ENCODE results near the gene SMOC2.
"Not testable (repeated sequence)": the region's sequence is repeated elsewhere in the genome, so short reads cannot be mapped to it uniquely, and the experiment has no call there.

SMOC2 gene

DNA sequence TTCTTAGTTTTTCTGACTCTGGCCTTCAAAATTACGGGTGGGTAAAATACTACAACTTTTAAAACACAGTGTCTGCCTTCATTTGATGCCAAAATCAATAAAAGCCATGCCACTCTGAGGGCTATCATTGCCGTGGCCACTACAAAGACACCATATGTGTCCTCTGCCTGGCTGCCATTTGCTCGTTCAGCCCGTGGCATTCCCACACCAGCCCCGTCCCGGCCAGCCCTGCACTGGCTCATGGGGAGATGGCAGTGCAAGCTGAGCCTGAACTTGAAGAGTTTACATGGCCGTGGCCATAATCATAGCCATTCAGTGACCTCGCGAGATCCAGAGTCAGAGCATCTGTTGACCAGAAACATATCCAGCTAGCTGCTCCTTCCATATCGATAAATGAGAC lies 79.2 kb downstream of the SMOC2 start:
- no peak for DNase-seq

DNA sequence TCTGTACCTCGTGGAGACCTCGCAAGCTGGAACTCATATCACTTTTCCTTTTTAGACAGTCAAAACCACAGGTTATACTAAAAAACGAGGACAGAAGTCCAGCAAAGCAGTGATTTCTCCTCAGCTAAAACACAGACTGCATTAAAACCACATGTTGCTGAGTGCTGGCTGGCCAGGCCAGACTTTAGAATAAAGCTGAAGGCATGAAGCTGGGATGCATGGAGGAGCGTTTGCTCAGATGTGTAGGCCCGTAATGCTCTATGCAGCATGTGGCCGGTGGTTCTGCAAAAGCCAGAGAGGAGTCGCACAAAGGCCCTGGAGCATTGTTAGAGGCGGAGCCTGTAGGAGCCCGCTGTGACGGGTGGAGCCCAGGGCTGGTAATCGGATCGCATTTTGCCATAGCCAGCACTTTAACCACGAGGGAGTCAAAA lies 83.6 kb downstream of the SMOC2 start:
- DNase-seq = no peak

DNA sequence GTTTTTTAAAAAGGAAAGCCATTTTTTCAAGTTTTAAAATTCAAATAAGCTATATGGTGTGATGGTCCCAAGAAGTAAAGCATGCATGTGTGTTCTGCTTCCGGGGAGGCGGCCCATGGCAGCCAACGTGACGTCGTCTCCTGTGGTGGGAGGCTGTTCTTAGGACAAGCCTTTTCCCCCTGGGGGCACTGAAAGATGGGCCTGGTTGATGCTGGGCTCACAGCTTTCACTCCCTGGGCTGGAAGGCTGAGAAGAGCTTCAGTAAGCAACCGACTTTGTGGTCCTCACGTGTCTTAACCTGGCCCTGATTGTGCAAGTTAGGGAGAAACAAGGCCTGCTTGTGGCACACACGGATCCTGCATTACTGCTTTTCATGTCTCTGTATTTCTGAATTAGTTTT lies 84.1 kb downstream of the SMOC2 start:
- DNase-seq = no peak

DNA sequence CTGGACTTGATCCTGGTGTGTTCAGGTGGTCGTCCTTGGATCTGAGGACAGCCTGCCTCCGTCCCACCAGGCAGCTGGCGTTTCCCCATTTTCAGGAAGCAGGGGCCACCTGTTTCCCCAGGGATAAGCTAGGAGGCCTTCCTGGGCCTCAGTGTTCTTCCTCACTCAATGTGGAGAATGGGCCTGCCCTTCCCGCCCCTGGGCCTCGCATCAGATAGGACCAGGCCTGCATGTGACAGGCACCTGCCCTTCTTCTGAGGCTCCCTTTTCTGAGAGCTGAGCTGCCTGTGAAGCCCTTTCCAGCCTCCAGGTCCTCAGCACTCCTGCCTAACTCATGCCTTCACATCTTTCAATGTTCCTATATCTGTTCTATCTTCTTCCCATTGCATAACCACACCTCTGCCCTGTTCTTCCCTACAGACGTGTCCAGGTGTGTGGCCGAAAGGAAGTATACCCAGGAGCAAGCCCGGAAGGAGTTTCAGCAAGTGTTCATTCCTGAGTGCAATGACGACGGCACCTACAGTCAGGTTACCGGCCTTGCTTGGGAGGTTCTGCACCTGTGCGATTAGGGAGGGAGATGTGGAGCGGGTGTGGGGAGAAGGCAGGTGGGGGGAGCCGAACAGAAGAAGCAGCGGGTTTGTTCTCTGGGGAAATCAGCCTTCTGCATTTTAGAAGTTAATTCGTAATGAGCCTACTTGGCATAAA lies 85.1 kb downstream of the SMOC2 start:
- no peak for DNase-seq

DNA sequence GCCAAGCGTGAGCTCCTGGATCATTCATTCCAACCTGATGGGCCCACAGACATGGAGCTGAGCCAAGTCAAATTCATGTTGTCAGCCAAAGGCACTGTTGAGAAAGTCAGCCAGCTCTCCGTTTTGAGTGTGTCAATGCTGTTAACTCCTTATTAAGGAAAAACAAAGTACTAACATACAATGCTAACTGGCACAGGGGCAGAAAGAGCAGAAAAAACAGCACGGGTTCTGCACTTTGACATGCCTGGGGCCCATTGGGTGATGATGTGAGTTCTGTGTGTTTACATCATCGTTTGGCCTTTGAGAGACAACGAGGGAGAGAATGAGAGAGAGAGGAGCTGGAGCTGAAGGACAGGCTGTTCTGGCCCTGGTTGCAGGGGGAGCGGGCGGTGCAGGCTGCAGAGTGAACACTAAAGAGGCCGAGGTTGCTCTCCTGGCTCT lies 85.9 kb downstream of the SMOC2 start:
- no peak for DNase-seq

DNA sequence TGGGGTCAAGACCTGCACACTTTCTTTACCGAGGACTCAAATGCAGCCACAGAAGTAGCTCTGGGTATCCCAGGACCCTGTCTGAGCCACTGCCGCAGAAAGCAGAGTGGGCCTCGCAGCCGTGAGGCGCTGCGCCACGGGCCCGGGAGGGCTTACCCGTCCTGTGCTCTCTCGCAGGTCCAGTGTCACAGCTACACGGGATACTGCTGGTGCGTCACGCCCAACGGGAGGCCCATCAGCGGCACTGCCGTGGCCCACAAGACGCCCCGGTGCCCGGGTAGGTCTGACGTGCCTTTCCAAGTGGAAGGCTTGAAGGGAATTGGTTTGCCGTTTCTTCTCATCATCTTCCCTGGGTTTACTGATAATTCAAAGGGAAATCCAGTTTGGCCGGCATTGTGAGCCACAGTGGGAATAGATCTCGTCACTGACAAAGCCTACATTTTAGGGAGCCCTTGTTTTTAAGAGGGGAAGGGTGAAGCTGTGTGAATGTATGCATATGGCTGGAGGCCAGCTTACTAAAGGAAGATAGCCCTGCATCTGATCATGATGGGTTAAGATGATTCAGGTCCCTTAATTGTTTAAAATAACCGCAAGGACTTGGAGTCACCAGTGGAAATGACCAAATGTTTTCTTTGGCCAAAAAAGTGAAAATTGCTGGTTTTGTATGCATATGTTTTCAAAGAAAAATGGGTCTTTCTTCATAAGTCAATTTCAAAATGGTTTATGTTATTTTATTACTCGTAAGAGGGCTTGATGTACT lies 86.6 kb downstream of the SMOC2 start:
- DNase-seq = no peak

DNA sequence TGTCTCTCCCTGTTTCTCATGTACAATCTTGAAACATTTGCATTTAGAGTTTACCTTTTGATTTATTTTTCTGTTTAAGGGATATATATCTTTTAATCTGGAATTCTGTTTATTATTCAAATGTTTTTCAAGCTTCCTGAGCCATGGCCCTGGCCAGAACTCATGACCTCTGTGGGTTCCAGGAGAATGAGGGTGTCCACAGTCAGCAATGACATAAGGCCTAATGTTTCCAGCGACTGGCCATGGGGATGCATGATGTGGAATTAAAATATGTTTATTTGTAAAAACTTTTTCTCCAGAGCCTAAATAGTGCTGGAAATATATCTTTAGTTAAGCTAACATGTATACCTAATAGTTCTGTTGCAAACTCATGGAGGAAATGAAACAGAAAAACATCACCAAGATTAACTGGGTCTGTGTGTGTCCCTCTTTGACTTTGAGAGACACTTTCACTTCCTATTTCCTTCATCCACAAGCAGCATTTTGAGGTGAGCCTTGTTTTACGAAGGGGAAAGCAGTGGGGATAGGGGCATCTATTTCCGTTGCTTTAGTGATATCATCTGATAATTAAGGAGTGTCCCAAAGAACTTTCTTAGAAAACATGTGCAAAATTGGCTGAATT lies 87.6 kb downstream of the SMOC2 start:
- no peak for DNase-seq

DNA sequence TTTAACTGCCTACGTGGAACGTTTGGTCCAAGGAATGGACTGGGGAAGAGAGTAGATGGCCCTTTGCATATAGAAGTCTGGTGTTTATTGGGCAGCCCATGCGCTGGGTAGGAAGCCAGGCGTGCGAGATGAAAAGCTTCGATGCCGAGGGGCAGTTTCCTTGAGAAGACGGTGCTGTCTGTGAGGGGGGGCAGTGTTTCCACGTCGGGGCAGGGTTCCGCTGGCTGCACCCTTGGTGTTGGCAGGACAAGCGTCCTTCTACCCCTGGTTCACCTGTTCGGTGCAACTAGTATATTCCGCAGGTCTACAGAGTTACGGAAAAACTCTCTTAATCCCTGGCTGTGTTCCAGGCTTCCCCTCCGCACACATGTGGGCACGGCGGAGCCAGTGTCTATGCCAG lies 88.2 kb downstream of the SMOC2 start:
- DNase-seq = no peak

DNA sequence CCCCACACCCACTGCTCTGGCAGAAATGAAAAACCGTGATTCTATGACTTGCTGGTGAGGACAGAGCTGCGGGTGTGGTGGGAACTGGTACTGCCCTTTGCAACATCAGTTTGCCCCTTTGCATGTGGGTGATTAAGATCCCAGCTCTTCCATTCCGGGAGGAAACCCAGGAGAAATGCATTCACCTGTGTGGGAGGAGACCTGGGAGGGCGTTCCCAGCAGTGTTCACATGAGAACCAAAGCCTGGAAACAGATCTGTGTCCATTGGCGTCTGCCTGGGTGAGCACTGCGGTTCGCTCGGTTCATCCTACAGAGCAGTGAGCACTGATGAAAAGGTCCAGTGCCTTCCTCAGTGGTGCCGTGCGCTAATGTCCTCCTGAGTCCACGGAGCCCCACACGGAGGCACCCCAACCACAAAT lies 89.7 kb downstream of the SMOC2 start:
- no peak for DNase-seq

DNA sequence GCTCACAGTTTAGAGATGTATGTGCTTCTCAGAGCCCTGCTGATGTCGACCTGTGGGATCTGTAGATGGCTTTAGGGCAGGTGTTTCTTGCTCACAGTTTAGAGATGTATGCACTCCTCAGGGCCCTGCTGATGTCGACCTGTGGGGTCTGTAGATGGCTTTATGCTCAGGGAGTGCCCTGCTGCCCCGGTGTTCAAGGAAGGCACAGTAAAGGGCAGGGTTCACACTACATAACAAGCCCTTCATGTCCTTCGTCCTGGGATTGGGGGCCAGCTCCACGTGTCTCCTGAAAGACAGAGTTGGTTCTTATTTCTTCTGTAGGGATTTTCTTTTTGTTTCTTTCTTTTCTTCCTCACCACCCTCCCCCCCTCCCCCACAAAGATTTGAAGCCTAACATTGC lies 91.1 kb downstream of the SMOC2 start:
- DNase-seq = no peak

DNA sequence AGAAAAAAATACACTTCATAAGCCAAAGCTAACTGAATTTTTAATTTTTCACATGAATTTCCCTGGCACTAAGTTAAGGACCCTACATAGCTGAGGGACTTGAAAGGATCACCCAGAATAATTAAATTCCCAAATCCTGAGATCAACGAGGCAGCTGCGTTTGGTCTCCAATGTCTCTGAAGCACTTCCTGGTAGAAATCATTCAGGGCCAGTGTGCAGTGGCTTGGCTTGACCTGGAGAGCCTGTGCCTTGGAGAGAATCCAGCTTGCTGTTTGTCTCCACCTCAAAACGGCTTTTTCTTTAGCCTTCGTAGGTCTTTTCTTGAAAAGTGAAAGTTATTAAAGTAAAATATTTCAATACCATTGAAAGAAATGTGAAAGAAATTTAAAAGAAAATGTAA lies 92.4 kb downstream of the SMOC2 start:
- DNase-seq = no peak

DNA sequence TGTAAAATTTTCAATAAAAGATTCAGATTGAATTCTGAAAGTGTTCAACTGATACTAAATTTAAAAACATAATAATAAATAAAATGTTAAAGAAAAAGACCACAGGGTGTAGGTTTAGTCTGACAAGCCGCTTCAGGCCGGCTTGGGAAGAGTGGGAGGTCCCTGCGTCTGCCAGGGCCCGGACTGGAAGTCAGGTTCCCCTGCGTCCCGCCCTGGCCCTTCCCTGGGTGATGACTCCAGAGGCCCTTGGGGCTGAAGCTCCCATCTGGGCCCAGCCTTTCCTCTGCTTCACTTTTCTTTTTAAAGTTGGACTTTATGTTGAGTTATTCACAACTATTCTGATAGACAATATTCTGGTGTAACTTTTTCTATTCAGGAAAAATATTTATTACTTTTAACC lies 93.3 kb downstream of the SMOC2 start:
- no peak for DNase-seq

DNA sequence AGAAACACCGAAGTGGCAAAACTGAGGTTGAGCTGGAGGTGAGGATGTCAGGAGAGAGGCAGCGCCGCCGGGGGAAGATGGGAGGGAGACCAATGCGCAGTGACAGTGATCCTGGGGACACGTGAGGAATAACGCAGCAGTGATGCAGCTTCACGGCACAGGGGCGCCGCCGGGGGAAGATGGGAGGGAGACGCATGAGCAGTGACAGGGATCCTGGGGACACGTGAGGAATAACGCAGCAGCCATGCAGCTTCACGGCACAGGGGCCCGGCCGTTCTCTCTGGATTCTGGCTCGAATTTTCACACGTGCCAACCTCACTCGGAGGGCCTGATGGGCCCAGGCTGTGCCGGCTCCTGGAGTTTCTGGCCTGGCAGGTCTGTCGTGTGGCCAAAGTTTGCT lies 94.7 kb downstream of the SMOC2 start:
- no peak for DNase-seq

DNA sequence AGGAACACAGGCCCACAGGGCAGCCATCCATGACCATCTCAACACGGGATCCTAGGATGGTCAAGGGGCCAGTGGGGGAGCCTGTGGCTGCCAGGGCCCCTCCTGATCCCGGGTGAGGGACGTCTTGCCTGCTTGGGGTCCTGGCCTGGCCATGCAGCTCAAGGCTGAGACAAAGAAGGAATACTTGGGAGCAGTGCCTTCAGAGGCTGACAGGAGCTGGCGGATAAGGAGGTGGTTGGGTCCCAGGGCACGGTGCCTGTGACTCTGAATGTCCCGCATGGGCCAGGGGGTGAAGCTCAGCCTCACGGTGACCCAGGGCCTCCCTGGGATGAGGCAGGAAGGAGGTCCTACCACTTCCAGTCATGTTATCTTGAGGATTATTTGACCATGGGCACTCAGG lies 95.2 kb downstream of the SMOC2 start:
- no peak for DNase-seq

DNA sequence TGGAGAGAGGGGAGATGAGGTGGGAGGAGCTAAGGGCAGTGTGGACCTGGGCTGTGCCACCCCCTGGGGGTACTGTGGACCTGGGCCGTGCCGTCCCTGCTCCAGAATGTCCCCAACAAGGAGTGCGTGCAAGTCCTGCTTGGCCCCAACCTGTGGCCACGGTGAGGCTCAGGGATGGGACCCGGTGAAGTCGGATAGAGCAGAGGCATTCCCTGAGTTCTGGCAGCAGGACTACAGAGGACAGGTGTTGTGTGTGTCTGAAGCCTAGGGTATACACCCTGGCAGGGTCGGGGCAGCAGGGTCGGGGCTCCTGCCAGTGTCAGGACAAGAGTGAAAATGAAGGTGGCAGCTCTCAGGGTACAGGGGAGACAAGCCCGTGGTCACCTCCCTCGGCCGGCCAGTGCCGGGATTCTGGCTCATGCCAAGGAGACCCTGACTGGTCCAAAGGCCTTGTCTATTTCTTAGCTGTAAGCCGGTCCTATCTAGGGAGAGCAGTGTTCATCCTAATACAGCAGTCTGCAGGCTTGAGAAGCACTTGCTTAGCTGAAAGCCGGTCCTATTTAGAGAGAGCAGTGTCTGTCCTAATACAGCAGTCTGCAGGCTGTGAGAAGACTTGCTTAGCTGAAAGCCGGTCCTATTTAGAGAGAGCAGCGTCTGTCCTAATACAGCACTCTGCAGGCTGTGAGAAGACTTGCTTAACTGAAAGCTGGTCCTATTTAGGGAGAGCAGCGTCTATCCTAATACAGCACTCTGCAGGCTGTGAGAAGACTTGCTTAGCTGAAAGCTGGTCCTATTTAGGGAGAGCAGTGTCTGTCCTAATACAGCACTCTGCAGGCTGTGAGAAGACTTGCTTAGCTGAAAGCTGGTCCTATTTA lies 95.9 kb downstream of the SMOC2 start:
- no peak for DNase-seq

DNA sequence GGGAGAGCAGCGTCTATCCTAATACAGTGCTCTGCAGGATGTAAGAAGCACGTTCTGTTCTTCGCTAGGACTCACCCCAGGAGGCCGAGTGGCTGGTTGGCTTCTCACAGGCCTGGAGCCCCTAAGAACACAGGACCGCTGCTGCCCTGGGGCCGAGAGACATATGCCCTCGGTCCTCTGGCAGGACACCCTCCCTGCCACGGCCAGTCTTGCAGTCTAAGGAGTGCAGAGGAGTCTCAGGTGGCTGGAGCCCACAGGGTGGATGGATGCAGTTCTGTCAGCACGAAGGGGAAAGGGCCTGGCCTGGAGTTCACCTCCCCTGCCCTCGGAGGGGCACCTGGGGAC lies 96.5 kb downstream of the SMOC2 start:
- DNase-seq = no peak

DNA sequence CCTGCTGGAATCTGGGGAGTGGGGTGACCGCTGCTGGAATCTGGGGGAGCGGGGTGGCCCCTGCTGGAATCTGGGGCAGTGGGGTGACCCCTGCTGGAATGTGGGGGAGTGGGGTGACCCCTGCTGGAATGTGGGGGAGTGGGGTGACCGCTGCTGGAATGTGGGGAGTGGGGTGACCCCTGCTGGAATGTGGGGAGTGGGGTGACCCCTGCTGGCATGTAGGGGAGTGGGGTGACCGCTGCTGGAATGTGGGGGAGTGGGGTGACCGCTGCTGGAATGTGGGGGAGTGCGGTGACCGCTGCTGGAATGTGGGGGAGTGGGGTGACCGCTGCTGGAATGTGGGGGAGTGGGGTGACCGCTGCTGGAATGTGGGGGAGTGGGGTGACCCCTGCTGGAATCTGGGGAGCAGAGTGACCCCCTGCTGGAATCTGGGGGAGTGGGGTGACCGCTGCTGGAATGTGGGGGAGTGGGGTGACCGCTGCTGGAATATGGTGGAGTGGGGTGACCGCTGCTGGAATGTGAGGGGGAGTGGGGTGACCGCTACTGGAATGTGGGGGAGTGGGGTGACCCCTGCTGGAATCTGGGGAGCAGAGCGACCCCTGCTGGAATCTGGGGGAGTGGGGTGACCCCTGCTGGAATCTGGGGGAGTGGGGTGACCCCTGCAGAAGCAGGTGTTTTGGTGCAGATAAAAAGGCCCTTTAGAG lies 97.4 kb downstream of the SMOC2 start:
- DNase-seq = not testable (repeated sequence)

DNA sequence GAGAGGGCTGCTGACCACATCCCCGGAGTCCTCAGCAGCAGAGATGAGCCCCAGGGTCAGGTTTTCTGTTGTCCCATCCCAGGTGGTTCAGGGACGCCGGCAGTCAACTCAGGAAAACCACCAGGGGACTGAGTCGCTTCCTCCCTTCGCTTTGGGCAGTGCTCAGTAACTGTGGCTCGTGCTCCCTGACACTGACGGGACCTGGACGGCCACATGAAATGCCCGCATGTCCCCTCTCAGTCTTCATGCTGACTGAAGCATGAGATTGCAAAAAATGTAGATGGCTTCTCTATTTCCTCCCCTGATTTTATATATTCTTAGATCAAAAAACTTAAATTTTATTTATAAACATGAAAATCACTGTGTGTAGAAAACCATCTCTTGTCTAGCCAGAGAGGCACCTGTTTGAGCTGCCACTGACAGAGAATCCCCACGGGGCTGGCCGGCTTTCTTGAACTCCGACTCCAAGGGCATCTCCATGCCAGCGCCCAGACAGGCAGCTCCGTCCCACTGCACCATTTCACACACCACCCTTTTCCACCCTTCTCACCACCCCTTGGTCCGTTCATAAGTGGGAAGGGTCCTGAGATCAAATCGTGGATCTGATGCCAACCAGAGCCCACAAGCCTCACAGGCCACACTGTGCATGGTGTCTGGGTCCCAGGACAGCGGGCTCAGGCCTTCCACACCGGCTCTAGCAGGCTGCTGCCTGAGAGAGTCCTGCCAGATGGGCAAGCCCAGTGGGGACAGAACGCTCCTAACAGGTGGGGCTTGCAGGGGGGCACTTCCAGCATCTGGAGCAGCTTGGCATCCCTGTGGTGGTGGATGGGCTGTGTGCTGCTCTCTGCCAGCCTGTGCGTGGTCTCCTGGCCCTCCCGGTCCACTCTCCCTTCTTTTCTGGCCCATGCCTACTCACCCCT lies 98.2 kb downstream of the SMOC2 start:
- DNase-seq = no peak

DNA sequence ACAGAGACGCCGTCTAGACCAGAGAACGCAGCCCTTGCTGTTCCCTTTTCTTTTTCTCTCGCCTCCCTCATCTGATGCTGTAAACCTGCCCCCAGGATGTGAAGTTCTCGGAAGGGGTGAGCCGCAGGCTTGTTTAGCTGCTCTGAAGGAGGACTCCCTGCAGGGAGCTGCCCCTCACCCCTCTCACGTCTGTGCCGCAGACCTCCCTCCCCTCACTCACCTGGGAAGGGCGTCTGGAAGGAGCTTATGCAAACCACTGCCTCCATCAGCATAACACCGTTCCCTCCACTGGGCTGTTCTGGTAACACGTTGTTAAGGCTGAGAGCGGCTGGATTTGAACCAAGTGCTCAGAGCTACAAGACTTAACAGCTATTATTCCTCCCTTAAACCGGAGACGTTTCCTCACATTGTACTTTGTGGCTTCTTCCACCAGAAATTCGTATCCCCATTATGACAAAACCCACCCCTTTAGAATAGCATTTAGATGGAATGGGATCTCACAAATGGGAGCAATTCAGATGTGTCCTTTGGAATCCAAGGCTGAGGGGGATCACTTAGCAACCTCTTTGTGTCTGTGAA lies 99.8 kb downstream of the SMOC2 start:
- no peak for DNase-seq

DNA sequence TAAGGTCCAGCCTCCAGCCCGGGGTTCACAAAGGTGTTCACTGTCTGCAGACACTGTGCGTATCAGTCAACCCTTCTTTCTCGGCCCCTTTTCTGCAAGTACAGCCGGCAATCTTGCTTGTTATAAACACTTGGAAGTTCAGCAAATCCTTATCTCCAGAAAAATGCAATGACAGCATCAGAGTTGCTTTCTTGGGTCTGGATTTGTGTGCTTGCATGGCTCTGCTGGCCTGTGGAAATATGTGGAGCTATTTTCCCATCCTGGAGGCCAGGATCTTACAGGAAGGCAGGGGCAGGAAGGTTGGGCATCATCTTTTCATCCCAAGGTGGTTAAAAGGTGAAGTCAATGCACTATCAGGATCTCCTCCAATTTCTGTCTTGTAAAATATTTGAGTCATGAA lies 100.3 kb downstream of the SMOC2 start:
- DNase-seq = no peak

DNA sequence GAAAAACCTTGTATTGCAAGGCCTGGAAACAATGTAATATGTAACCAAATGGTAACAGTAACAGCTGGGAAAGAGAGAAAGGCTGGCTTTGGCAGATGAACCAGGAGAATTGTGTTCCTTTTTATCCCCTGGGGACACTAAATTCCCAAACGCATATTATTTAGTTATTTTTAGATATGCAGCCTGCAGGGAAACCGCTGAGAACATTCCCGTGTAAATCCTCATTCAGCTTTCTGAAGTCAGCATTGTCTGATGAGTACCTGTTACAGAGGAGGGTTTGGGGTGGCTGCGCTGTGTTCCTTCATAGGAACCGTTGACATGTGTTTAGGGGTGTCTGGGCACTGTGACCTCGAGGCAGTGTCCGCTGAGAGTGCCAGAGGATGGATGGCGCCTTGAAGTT lies 101.3 kb downstream of the SMOC2 start:
- no peak for DNase-seq
